Measurements from ENCODE around the gene UTP25.

UTP25 gene

GRCh38 chr1:209805875-209806760 lies 21.7 kb upstream of the UTP25 start, which contains the start of gene IRF6:
Gene IRF6 (minus strand): TSS chr1:209806142. CDS start chr1:209801413, 4,729 bp downstream.
- TF ChIP-seq SIN3A (IDR thresholded peaks at IDR 0.05; ENCODE audit: borderline replicate concordance, insufficient read depth, low read length) = no peak
- no peak for TF ChIP-seq FOXP2 (optimal IDR thresholded peaks at IDR 0.05; ENCODE audit: borderline replicate concordance, extremely low read depth, extremely low read length, insufficient read depth)
- no peak for TF ChIP-seq TAF1 (IDR thresholded peaks at IDR 0.05; ENCODE audit: borderline replicate concordance, insufficient read depth, low read length)
- TF ChIP-seq, protein P1, sequence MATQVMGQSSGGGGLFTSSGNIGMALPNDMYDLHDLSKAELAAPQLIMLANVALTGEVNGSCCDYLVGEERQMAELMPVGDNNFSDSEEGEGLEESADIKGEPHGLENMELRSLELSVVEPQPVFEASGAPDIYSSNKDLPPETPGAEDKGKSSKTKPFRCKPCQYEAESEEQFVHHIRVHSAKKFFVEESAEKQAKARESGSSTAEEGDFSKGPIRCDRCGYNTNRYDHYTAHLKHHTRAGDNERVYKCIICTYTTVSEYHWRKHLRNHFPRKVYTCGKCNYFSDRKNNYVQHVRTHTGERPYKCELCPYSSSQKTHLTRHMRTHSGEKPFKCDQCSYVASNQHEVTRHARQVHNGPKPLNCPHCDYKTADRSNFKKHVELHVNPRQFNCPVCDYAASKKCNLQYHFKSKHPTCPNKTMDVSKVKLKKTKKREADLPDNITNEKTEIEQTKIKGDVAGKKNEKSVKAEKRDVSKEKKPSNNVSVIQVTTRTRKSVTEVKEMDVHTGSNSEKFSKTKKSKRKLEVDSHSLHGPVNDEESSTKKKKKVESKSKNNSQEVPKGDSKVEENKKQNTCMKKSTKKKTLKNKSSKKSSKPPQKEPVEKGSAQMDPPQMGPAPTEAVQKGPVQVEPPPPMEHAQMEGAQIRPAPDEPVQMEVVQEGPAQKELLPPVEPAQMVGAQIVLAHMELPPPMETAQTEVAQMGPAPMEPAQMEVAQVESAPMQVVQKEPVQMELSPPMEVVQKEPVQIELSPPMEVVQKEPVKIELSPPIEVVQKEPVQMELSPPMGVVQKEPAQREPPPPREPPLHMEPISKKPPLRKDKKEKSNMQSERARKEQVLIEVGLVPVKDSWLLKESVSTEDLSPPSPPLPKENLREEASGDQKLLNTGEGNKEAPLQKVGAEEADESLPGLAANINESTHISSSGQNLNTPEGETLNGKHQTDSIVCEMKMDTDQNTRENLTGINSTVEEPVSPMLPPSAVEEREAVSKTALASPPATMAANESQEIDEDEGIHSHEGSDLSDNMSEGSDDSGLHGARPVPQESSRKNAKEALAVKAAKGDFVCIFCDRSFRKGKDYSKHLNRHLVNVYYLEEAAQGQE (IDR thresholded peaks at IDR 0.05; ENCODE audit: insufficient read depth in 1 of 2, low read depth in 2 of 2, low read length in 2 of 2) = no peak
- no peak for TF ChIP-seq POLR2AphosphoS5 (IDR thresholded peaks at IDR 0.05; ENCODE audit: low read depth, low read length)

GRCh38 chr1:209807509-209807908 lies 20.3 kb upstream of the UTP25 start:
- TF ChIP-seq, protein P1 (IDR thresholded peaks at IDR 0.05; ENCODE audit: insufficient read depth in 1 of 2, low read depth in 2 of 2, low read length in 2 of 2) = no peak
- TF ChIP-seq SIN3A (IDR thresholded peaks at IDR 0.05; ENCODE audit: borderline replicate concordance, insufficient read depth, low read length) (no peak), FOXP2 (optimal IDR thresholded peaks at IDR 0.05; ENCODE audit: borderline replicate concordance, extremely low read depth, extremely low read length, insufficient read depth) (no peak), POLR2AphosphoS5 (IDR thresholded peaks at IDR 0.05; ENCODE audit: low read depth, low read length) (no peak), TAF1 (IDR thresholded peaks at IDR 0.05; ENCODE audit: borderline replicate concordance, insufficient read depth, low read length) (no peak)

GRCh38 chr1:209808059-209808581 lies 19.7 kb upstream of the UTP25 start:
- TF ChIP-seq TAF1 (IDR thresholded peaks at IDR 0.05; ENCODE audit: borderline replicate concordance, insufficient read depth, low read length) = peak; percentile 22; the same call in 1 of the 2 replicates
- TF ChIP-seq, protein P1 (IDR thresholded peaks at IDR 0.05; ENCODE audit: insufficient read depth in 1 of 2, low read depth in 2 of 2, low read length in 2 of 2) = no peak
- peak; percentile 100 for TF ChIP-seq FOXP2 (optimal IDR thresholded peaks at IDR 0.05; ENCODE audit: borderline replicate concordance, extremely low read depth, extremely low read length, insufficient read depth)
- 0 out of 2 replicates have a peak, but pooled peaks have one; percentile 13 for TF ChIP-seq POLR2AphosphoS5 (IDR thresholded peaks at IDR 0.05; ENCODE audit: low read depth, low read length)
- no peak for TF ChIP-seq SIN3A (IDR thresholded peaks at IDR 0.05; ENCODE audit: borderline replicate concordance, insufficient read depth, low read length)

- TF ChIP-seq, protein P1 (IDR thresholded peaks at IDR 0.05; ENCODE audit: insufficient read depth in 1 of 2, low read depth in 2 of 2, low read length in 2 of 2) = no peak
- TF ChIP-seq SIN3A (IDR thresholded peaks at IDR 0.05; ENCODE audit: borderline replicate concordance, insufficient read depth, low read length) (no peak), TAF1 (IDR thresholded peaks at IDR 0.05; ENCODE audit: borderline replicate concordance, insufficient read depth, low read length) (no peak), FOXP2 (optimal IDR thresholded peaks at IDR 0.05; ENCODE audit: borderline replicate concordance, extremely low read depth, extremely low read length, insufficient read depth) (no peak), POLR2AphosphoS5 (IDR thresholded peaks at IDR 0.05; ENCODE audit: low read depth, low read length) (no peak)
Observed at GRCh38 chr1:209809611-209810010, 18.2 kb upstream of the UTP25 start.
